HepG2 (cell line): Measurements from ENCODE around the gene YY1. TPM values are rescaled to one million over a fixed set of nuclear protein-coding genes. Genes with fewer than 3 reads are reported as not detected.
A peak's percentile ranks its signal among the peaks of the same experiment; 100 is the strongest.

Experiments used
- BCLAF1 ChIP-seq: fragments of 450-650 bp; IDR thresholded peaks from 2 replicates; pipeline ENCODE4 v1.6.1; 2017; ENCODE audit warnings: mild to moderate bottlenecking
- E2F5 ChIP-seq: sonication (generic); formaldehyde crosslinking; conservative IDR thresholded peaks from 2 replicates; pipeline ENCODE4 v1.4.0; 2020; ENCODE audit warnings: missing genetic modification reagents
- ESRRA ChIP-seq: sonication (generic); formaldehyde crosslinking; IDR thresholded peaks from 2 replicates; pipeline ENCODE4 v1.5.1; 2020; ENCODE audit warnings: mild to moderate bottlenecking, low read depth, missing genetic modification reagents
- FOXM1 ChIP-seq: sonication (generic); formaldehyde crosslinking; IDR thresholded peaks from 2 replicates; pipeline ENCODE4 v1.5.0; 2020; ENCODE audit warnings: missing genetic modification reagents
- MYNN ChIP-seq: sonication (generic); formaldehyde crosslinking; IDR thresholded peaks from 2 replicates; pipeline ENCODE4 v1.4.0; 2020; ENCODE audit warnings: mild to moderate bottlenecking, low read depth, missing genetic modification reagents
- NFATC3 ChIP-seq: sonication (generic); formaldehyde crosslinking; IDR thresholded peaks from 2 replicates; pipeline ENCODE4 v1.5.1; 2020; ENCODE audit warnings: mild to moderate bottlenecking, missing genetic modification reagents
- NFE2L2 ChIP-seq: fragments of 150-350 bp; IDR thresholded peaks from 2 replicates; pipeline ENCODE4 v1.6.1; 2014; ENCODE audit warnings: low read length
- ONECUT2 ChIP-seq: sonication (generic); formaldehyde crosslinking; IDR thresholded peaks from 2 replicates; pipeline ENCODE4 v1.4.0; 2020; ENCODE audit warnings: missing genetic modification reagents
- PAF1 ChIP-seq: IDR thresholded peaks from 2 replicates; pipeline ENCODE4 v1.6.1; 2016; ENCODE audit warnings: missing genetic modification reagents, missing compliant biosample characterization
- RFX1 ChIP-seq: fragments of 450-650 bp; IDR thresholded peaks from 2 replicates; pipeline ENCODE4 v1.6.1; 2017
- RXRB ChIP-seq: IDR thresholded peaks from 2 replicates; pipeline ENCODE4 v1.6.1; 2016; ENCODE audit warnings: borderline replicate concordance, missing genetic modification reagents, missing compliant biosample characterization
- SKI ChIP-seq: fragments of 450-650 bp; IDR thresholded peaks from one replicate; pipeline ENCODE4 v1.6.1; 2018; ENCODE audit warnings: mild to moderate bottlenecking; ENCODE audit not compliant: partially characterized antibody
- SRSF1 ChIP-seq: fragments of 200-400 bp; formaldehyde crosslinking; optimal IDR thresholded peaks from 2 replicates; pipeline ENCODE3; 2017; ENCODE audit warnings: mild to moderate bottlenecking, low read depth, low read length, moderate library complexity
- TARDBP ChIP-seq: sonication (generic); formaldehyde crosslinking; IDR thresholded peaks from 2 replicates; pipeline ENCODE4 v1.8.0; 2022; ENCODE audit warnings: mild to moderate bottlenecking, missing genetic modification reagents
- TBL1XR1 ChIP-seq: fragments of 150-350 bp; IDR thresholded peaks from 2 replicates; pipeline ENCODE4 v1.6.1; 2014; ENCODE audit warnings: borderline replicate concordance, low read length; ENCODE audit not compliant: partially characterized antibody
- TFE3 ChIP-seq: IDR thresholded peaks from 2 replicates; pipeline ENCODE4 v1.6.1; 2016
- THYN1 ChIP-seq: sonication (generic); formaldehyde crosslinking; IDR thresholded peaks from 2 replicates; pipeline ENCODE4 v1.8.1; 2023; ENCODE audit warnings: low read depth, mild to moderate bottlenecking, moderate library complexity, missing genetic modification reagents, borderline replicate concordance
- XRCC5 ChIP-seq: fragments of 200-400 bp; formaldehyde crosslinking; optimal IDR thresholded peaks from 2 replicates; pipeline ENCODE3; 2017; ENCODE audit warnings: mild to moderate bottlenecking, low read length
- ZFP36 ChIP-seq: fragments of 150-350 bp; IDR thresholded peaks from 2 replicates; pipeline ENCODE4 v1.6.1; 2018; ENCODE audit warnings: borderline replicate concordance, low read length, low read depth; ENCODE audit not compliant: partially characterized antibody
- ZFP82 ChIP-seq: sonication (generic); formaldehyde crosslinking; IDR thresholded peaks from 2 replicates; pipeline ENCODE4 v1.5.1; 2020; ENCODE audit warnings: mild to moderate bottlenecking, missing genetic modification reagents, borderline replicate concordance
- ZNF446 ChIP-seq: sonication (generic); formaldehyde crosslinking; IDR thresholded peaks from 2 replicates; pipeline ENCODE4 v1.5.0; 2020; ENCODE audit warnings: mild to moderate bottlenecking, missing genetic modification reagents
- ZNF703 ChIP-seq: sonication (generic); formaldehyde crosslinking; IDR thresholded peaks from 2 replicates; pipeline ENCODE4 v1.5.1; 2020; ENCODE audit warnings: missing genetic modification reagents, mild to moderate bottlenecking, moderate library complexity, borderline replicate concordance
- ZNF704 ChIP-seq: sonication (generic); formaldehyde crosslinking; IDR thresholded peaks from 2 replicates; pipeline ENCODE4 v1.8.1; 2023; ENCODE audit warnings: mild to moderate bottlenecking, inconsistent platforms, moderate library complexity, missing genetic modification reagents, borderline replicate concordance
- polyA plus RNA-seq, 8 experiments: library from polyadenylated mRNA; depleted of rRNA in 3 of 8; stranded (reverse) in 7 of 8; unstranded in 1 of 8; fragments of >200 nt; fragmentation: Illumina TruSeq in 4 of 8; extraction: Trizol in 4 of 8; gene quantifications; 2 replicates each; pipeline versions ENCODE4 v1.2.1 to v1.2.3, GENCODE V29; 2011 to 2016; ENCODE audit warnings: low read depth in 4 of 8, missing spikeins in 1 of 8, mixed read lengths in 1 of 8; ENCODE audit not compliant: insufficient read depth in 1 of 8
- total RNA-seq, 5 experiments: library from RNA; depleted of rRNA; stranded (reverse); fragments of >200 nt; fragmentation: Illumina TruSeq; extraction: Trizol; gene quantifications; 2 replicates each; pipeline ENCODE4 v1.2.3, GENCODE V29; 2016; ENCODE audit warnings: low read depth in 1 of 5

YY1 gene
- total and polyA plus RNA-seq, 2 of the 13 experiments (the other 11 are each of a cell fraction or from before 2014, with no cell fraction given): 29.4 to 68.1 TPM

GRCh38 chr14:100285021-100285912, 46.3 kb downstream of the YY1 start (continued):
- TF ChIP-seq XRCC5: peak; percentile 43
- no peak for TF ChIP-seq SKI
- 0 out of 2 replicates have a peak, but pooled peaks have one; percentile 40 for TF ChIP-seq ONECUT2 (CRISPR knock-in tag)
- TF ChIP-seq ESRRA (CRISPR knock-in tag): peak; percentile 52
- no peak for TF ChIP-seq THYN1 (CRISPR knock-in tag)
- no peak; the same call in 1 of the 2 replicates for TF ChIP-seq TARDBP
- TF ChIP-seq NFE2L2: no peak
- TF ChIP-seq RFX1: no peak
- TF ChIP-seq PAF1 (CRISPR knock-in tag): no peak
- TF ChIP-seq MYNN (CRISPR knock-in tag): no peak
- no peak for TF ChIP-seq ZNF704 (CRISPR knock-in tag)
- TF ChIP-seq E2F5 (CRISPR knock-in tag): 0 out of 2 replicates have a peak, but pooled peaks have one; percentile 43
- TF ChIP-seq TBL1XR1: no peak
- TF ChIP-seq TFE3 (CRISPR knock-in tag): no peak
- TF ChIP-seq ZNF703 (CRISPR knock-in tag): 0 out of 2 replicates have a peak, but pooled peaks have one; percentile 63
- TF ChIP-seq FOXM1 (CRISPR knock-in tag): no peak
- no peak for TF ChIP-seq BCLAF1
- no peak for TF ChIP-seq RXRB (CRISPR knock-in tag)
- TF ChIP-seq SRSF1: peak; percentile 76
- peak; percentile 84; the same call in 1 of the 2 replicates for TF ChIP-seq ZNF446
- no peak for TF ChIP-seq ZFP36
- TF ChIP-seq ZFP82 (CRISPR knock-in tag): no peak
- no peak for TF ChIP-seq NFATC3 (CRISPR knock-in tag)
